ENCODE measurements around the gene GALNTL6.

- TF ChIP-seq POLR2AphosphoS5 (IDR thresholded peaks at IDR 0.05) = no peak
- TF ChIP-seq CTCF (IDR thresholded peaks at IDR 0.05) = no peak
- TF ChIP-seq EP300 (IDR thresholded peaks at IDR 0.05; ENCODE audit: low read depth) = no peak
Measured at GRCh38 chr4:171794528-171794927, 18.7 kb upstream of the GALNTL6 start.
